HepG2 (cell line): Measurements from ENCODE around the gene BHLHA9. TPM values are rescaled to one million over a fixed set of nuclear protein-coding genes. Genes with fewer than 3 reads are reported as not detected.
A peak's percentile ranks its signal among the peaks of the same experiment; 100 is the strongest.

Experiments used
- ATAC-seq: fragments of 200-7000 bp; cut with Tn5 transposase; 3 replicates; pipeline ENCODE4 v1.9.1; 2020; ENCODE audit warnings: mild to moderate bottlenecking, moderate library complexity
- BruUV-seq: library from RNA; stranded (reverse); fragments of 400-500 nt; replicated peaks from 2 replicates; lab custom pipeline; 2021; lab: Mats Ljungman, UMichigan
- CTCF ChIA-PET: fragments of 300-600 bp; formaldehyde crosslinking; extraction: SDS; loops from one replicate; lab custom pipeline; 2021; ENCODE audit warnings: low total read pairs, inconsistent platforms, low intra/inter-chr PET ratio; lab: Yijun Ruan, JAX
- POLR2A ChIA-PET: fragments of 350-600 bp; sonication (Branson Sonifier 250); formaldehyde crosslinking; loops from one replicate; lab custom pipeline; 2020; ENCODE audit warnings: antibody characterized with exemption, inconsistent platforms; lab: Yijun Ruan, JAX
- DNase-seq: peaks from one replicate; pipeline ENCODE4 v3.0.0-alpha.2; 2015; ENCODE audit warnings: low spot score
- FAIRE-seq: peaks from 3 replicates; lab custom pipeline; 2011; peaks lifted over from hg19 to GRCh38; lab: Jason Lieb, UNC
- H2AFZ ChIP-seq: one replicate; pipeline ENCODE4 v1.6.1; 2011; ENCODE audit warnings: low read length, inconsistent platforms
- H3K27ac ChIP-seq: fragments of 300-600 bp; 3 replicates; pipeline ENCODE4 v1.8.0; 2011; ENCODE audit warnings: mixed run types, mild to moderate bottlenecking, mixed read lengths, low read length, inconsistent platforms; ENCODE audit not compliant: insufficient read depth; ENCODE audit errors: extremely low read length
- H3K27me3 ChIP-seq, 2 experiments: fragments of 200-600 bp in 1 of 2; 2 replicates in 1 of 2; 3 replicates in 1 of 2; pipeline versions ENCODE4 v1.6.0 to v1.8.0; 2011; ENCODE audit warnings: low read length in 2 of 2, mild to moderate bottlenecking in 2 of 2, moderate library complexity in 2 of 2, inconsistent platforms in 1 of 2; ENCODE audit not compliant: insufficient read depth in 2 of 2, control insufficient read depth in 1 of 2
- H3K36me3 ChIP-seq, 2 experiments: fragments of 200-600 bp in 1 of 2; replicated peaks in 1 of 2; 2 replicates in 1 of 2; 3 replicates in 1 of 2; pipeline versions ENCODE4 v1.5.1 to v1.8.0; 2011; ENCODE audit warnings: low read length in 2 of 2, inconsistent platforms in 1 of 2; ENCODE audit not compliant: insufficient read depth in 2 of 2, control insufficient read depth in 1 of 2
- H3K4me1 ChIP-seq: 2 replicates; pipeline ENCODE4 v1.5.1; 2012; ENCODE audit warnings: low read length, inconsistent platforms; ENCODE audit not compliant: insufficient read depth
- H3K4me2 ChIP-seq: 2 replicates; pipeline ENCODE4 v1.6.0; 2011; ENCODE audit warnings: low read depth, low read length, inconsistent platforms
- H3K4me3 ChIP-seq, 3 experiments: fragments of 200-600 bp in 1 of 3; sonication (generic), shearing (Covaris generic) in 1 of 3; replicated peaks in 1 of 3; 2 replicates each; pipeline ENCODE4 v1.5.1; 2011 to 2016; ENCODE audit warnings: low read length in 3 of 3, inconsistent platforms in 2 of 3, low read depth in 2 of 3, mild to moderate bottlenecking in 2 of 3, control low read depth in 1 of 3, mixed read lengths in 1 of 3; ENCODE audit not compliant: insufficient read depth in 1 of 3
- H3K79me2 ChIP-seq: one replicate; pipeline ENCODE4 v1.6.1; 2011; ENCODE audit warnings: low read length, inconsistent platforms; ENCODE audit not compliant: insufficient read depth
- H3K9ac ChIP-seq: 2 replicates; pipeline ENCODE4 v1.6.0; 2011; ENCODE audit warnings: mild to moderate bottlenecking, low read depth, low read length, inconsistent platforms; ENCODE audit not compliant: insufficient read depth
- H3K9me3 ChIP-seq: 2 replicates; pipeline ENCODE4 v1.5.1; 2012; ENCODE audit warnings: mild to moderate bottlenecking, low read length
- H4K20me1 ChIP-seq: 2 replicates; pipeline ENCODE4 v1.6.0; 2011; ENCODE audit warnings: inconsistent platforms, mild to moderate bottlenecking, low read length, moderate library complexity; ENCODE audit not compliant: insufficient read depth
- RBM39 ChIP-seq: fragments of 200-400 bp; formaldehyde crosslinking; IDR thresholded peaks from one replicate; pipeline ENCODE4 v1.6.1; 2018; ENCODE audit warnings: antibody characterized with exemption, mild to moderate bottlenecking, low read depth, low read length; ENCODE audit not compliant: poor library complexity, severe bottlenecking
- TRIM24 ChIP-seq: sonication (generic); formaldehyde crosslinking; IDR thresholded peaks from 2 replicates; pipeline ENCODE4 v1.8.0; 2022; ENCODE audit warnings: mild to moderate bottlenecking, missing genetic modification reagents
- ZNF136 ChIP-seq: sonication (generic); formaldehyde crosslinking; IDR thresholded peaks from 2 replicates; pipeline ENCODE4 v1.8.1; 2022; ENCODE audit warnings: low read depth, mild to moderate bottlenecking, moderate library complexity, missing genetic modification reagents
- ZNF564 ChIP-seq: sonication (generic); formaldehyde crosslinking; IDR thresholded peaks from 2 replicates; pipeline ENCODE4 v1.8.1; 2023; ENCODE audit warnings: mild to moderate bottlenecking, missing genetic modification reagents
- WGBS: methylation state at CpG from one replicate; pipeline ENCODE4 v1.1.6; 2017; ENCODE audit warnings: low lambda C conversion rate; 5-methylcytosine and 5-hydroxymethylcytosine counted together
- in situ Hi-C: cut with HindIII; loops from 2 replicates; pipeline ENCODE4 v1.10.0; 2017; ENCODE audit warnings: low pct_unique_long_range_greater_than_20kb; ENCODE audit not compliant: extremely low pct_ligation_motif_present
- intact Hi-C: fragments of 100-400 bp; cut with micrococcal nuclease; formaldehyde crosslinking; loops from one replicate; pipeline ENCODE4 v1.10.0; 2022; ENCODE audit not compliant: unreplicated experiment
- polyA plus RNA-seq, 8 experiments: library from polyadenylated mRNA; depleted of rRNA in 3 of 8; stranded (reverse) in 7 of 8; unstranded in 1 of 8; fragments of >200 nt; fragmentation: Illumina TruSeq in 4 of 8; extraction: Trizol in 4 of 8; gene quantifications; 2 replicates each; pipeline versions ENCODE4 v1.2.1 to v1.2.3, GENCODE V29; 2011 to 2016; ENCODE audit warnings: low read depth in 4 of 8, missing spikeins in 1 of 8, mixed read lengths in 1 of 8; ENCODE audit not compliant: insufficient read depth in 1 of 8
- total RNA-seq, 5 experiments: library from RNA; depleted of rRNA; stranded (reverse); fragments of >200 nt; fragmentation: Illumina TruSeq; extraction: Trizol; gene quantifications; 2 replicates each; pipeline ENCODE4 v1.2.3, GENCODE V29; 2016; ENCODE audit warnings: low read depth in 1 of 5
- TF ChIP-seq, protein P1 (sequence below): sonication (generic); formaldehyde crosslinking; IDR thresholded peaks from 2 replicates; pipeline ENCODE4 v1.8.0; 2022; ENCODE audit warnings: low read depth, missing genetic modification reagents
- TF ChIP-seq, protein P2 (sequence below): sonication (generic); formaldehyde crosslinking; IDR thresholded peaks from 2 replicates; pipeline ENCODE4 v1.8.1; 2022; ENCODE audit warnings: mild to moderate bottlenecking, missing genetic modification reagents
- TF ChIP-seq, protein P3 (sequence below): sonication (generic); formaldehyde crosslinking; IDR thresholded peaks from 2 replicates; pipeline ENCODE4 v1.5.0; 2020; ENCODE audit warnings: mild to moderate bottlenecking, missing genetic modification reagents, moderate library complexity

Gene BHLHA9
- total and polyA plus RNA-seq, 2 of the 13 experiments (the other 11 are each of a cell fraction or from before 2014, with no cell fraction given): not detected

GRCh38 chr17:1299552-1300370, 29.5 kb downstream of the BHLHA9 start:
- ATAC-seq (peak; percentile 12; the same call in 2 of the 3 replicates), FAIRE-seq (no peak), DNase-seq (no peak)
- Histone ChIP-seq H3K27ac (no peak overlapping the region), H3K79me2 (no peaks in the 10 kb centered on the region), H3K9ac (no peak overlapping the region), H3K27me3 (peaks cover 19 to 89% of the 10 kb centered on the region in 2 experiments), H3K4me3 (no peak overlapping the region), H3K4me1 (peaks cover 10% of the 10 kb centered on the region), H3K9me3 (no peaks in the 10 kb centered on the region), H4K20me1 (no peaks in the 10 kb centered on the region), H3K36me3 (no peaks in the 10 kb centered on the region), H3K4me2 (no peak overlapping the region), H2AFZ (no peak overlapping the region)
- ChIA-PET POLR2A (no interaction called here), CTCF (no interaction called here)
- in situ Hi-C loops (no loop called here), intact Hi-C loops (no loop called here)
- WGBS: 0% methylated on average over 1 of the region's 22 CpGs
- BruUV-seq: no TSS peak
- TF ChIP-seq ZNF564 (CRISPR knock-in tag) (no peak), RBM39 (no peak), TRIM24 (CRISPR knock-in tag) (no peak)

- WGBS: 39% methylated on average over 5 of the region's 17 CpGs
- intact Hi-C loops: no loop called here
- no peak for FAIRE-seq
- Histone ChIP-seq H3K9ac (no peak overlapping the region), H3K4me2 (no peak overlapping the region), H3K27ac (no peak overlapping the region), H3K36me3 (no peaks in the 10 kb centered on the region), H3K4me3 (no peak overlapping the region), H2AFZ (no peak overlapping the region), H3K27me3 (peaks cover 22 to 89% of the 10 kb centered on the region in 2 experiments), H3K9me3 (no peaks in the 10 kb centered on the region), H3K4me1 (peaks cover 10% of the 10 kb centered on the region), H4K20me1 (no peaks in the 10 kb centered on the region), H3K79me2 (no peaks in the 10 kb centered on the region)
- ChIA-PET CTCF (no interaction called here), POLR2A (no interaction called here)
- TF ChIP-seq, protein P1, sequence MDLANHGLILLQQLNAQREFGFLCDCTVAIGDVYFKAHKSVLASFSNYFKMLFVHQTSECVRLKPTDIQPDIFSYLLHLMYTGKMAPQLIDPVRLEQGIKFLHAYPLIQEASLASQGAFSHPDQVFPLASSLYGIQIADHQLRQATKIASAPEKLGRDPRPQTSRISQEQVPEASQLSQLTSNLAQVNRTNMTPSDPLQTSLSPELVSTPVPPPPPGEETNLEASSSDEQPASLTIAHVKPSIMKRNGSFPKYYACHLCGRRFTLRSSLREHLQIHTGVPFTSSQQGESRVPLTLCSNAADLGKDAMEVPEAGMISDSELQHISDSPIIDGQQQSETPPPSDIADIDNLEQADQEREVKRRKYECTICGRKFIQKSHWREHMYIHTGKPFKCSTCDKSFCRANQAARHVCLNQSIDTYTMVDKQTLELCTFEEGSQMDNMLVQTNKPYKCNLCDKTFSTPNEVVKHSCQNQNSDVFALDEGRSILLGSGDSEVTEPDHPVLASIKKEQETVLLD: no peak
- no peak for TF ChIP-seq ZNF136 (CRISPR knock-in tag)
- TF ChIP-seq, protein P2, sequence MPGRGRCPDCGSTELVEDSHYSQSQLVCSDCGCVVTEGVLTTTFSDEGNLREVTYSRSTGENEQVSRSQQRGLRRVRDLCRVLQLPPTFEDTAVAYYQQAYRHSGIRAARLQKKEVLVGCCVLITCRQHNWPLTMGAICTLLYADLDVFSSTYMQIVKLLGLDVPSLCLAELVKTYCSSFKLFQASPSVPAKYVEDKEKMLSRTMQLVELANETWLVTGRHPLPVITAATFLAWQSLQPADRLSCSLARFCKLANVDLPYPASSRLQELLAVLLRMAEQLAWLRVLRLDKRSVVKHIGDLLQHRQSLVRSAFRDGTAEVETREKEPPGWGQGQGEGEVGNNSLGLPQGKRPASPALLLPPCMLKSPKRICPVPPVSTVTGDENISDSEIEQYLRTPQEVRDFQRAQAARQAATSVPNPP (CRISPR knock-in tag): no peak
- TF ChIP-seq, protein P3, sequence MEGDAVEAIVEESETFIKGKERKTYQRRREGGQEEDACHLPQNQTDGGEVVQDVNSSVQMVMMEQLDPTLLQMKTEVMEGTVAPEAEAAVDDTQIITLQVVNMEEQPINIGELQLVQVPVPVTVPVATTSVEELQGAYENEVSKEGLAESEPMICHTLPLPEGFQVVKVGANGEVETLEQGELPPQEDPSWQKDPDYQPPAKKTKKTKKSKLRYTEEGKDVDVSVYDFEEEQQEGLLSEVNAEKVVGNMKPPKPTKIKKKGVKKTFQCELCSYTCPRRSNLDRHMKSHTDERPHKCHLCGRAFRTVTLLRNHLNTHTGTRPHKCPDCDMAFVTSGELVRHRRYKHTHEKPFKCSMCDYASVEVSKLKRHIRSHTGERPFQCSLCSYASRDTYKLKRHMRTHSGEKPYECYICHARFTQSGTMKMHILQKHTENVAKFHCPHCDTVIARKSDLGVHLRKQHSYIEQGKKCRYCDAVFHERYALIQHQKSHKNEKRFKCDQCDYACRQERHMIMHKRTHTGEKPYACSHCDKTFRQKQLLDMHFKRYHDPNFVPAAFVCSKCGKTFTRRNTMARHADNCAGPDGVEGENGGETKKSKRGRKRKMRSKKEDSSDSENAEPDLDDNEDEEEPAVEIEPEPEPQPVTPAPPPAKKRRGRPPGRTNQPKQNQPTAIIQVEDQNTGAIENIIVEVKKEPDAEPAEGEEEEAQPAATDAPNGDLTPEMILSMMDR (CRISPR knock-in tag): 0 out of 2 replicates have a peak, but pooled peaks have one; percentile 9
- ATAC-seq: peak; percentile 45
- no TSS peak for BruUV-seq
- DNase-seq: no peak
- in situ Hi-C loops: no loop called here
Measured at GRCh38 chr17:1300371-1300905, 30.2 kb downstream of the BHLHA9 start.
